ENCODE data around the gene SERPINB5.
"Not testable (repeated sequence)": the region's sequence is repeated elsewhere in the genome, so short reads cannot be mapped to it uniquely, and the experiment has no call there.

Gene SERPINB5

DNA sequence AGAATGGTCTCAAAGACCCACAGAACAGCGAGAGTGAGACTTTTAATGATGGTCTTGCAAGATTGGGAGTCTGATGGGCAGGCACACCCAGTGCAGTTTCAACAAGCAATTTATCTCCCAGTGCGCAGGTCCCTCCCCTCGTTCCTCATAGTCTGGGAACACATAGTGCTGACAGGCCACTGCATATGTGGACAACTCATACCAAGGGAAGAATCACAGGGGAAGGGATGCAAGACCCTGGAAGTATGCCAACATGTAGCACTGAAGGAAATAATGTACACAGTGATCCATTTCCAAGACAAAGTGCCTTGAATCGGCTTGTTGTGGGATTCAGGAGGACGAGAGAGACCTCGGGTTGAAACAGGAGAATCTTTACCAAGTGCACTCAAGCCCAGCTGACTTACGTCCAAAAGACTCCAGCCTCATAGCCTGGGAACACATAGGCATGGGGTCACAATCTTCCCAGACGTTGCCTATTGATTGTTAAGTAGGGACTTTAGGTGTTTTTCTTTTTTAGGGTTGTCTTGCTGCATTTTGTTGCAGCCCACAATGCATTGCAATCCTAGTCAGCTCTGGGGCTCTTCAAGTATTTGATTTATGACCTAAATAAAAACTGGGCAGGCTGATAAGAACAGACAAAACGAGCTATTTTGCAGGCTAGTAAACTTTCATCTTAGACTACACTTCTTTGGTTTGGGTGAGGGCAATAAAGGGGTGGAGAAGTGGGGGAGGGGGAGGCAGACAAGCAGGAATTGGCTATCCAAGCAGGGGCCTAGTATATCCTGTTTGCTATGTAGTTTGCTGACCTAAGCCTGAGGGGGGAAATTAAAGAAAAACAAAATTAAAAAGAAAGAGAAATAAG is 24.7 kb upstream of the SERPINB5 start:
- Histone ChIP-seq H3K9me3 (ENCODE audit: insufficient read depth, low read length) (no peaks in the 10 kb centered on the region), H2AFZ (ENCODE audit: low read depth, low read length, severe bottlenecking) (no peak overlapping the region), H3K9me2 (replicated peaks; ENCODE audit: insufficient read depth, low read length) (no peaks in the 10 kb centered on the region), H3K9ac (ENCODE audit: low read length) (no peak overlapping the region), H3K79me2 (ENCODE audit: insufficient read depth, low read length) (no peaks in the 10 kb centered on the region), H3K27me3 (ENCODE audit: low read length) (no peaks in the 10 kb centered on the region), H3K36me3 (ENCODE audit: low read length) (no peaks in the 10 kb centered on the region), H4K20me1 (ENCODE audit: low read depth, low read length) (no peaks in the 10 kb centered on the region), H3K4me3 (ENCODE audit: insufficient read depth, low read length, poor library complexity, severe bottlenecking) (no peak overlapping the region), H3F3A (ENCODE audit: insufficient read depth) (no peaks in the 10 kb centered on the region), H3K27ac (ENCODE audit: low read depth, low read length) (no peak overlapping the region), H3K4me2 (ENCODE audit: low read depth, low read length, poor library complexity, severe bottlenecking) (no peak overlapping the region)
- TF ChIP-seq CTCF (IDR thresholded peaks at IDR 0.05; ENCODE audit: insufficient read depth, low read length, poor library complexity, severe bottlenecking), result no peak
- no peak for TF ChIP-seq EZH2phosphoT487 (conservative IDR thresholded peaks at IDR 0.05; ENCODE audit: low read length)

- not testable (repeated sequence) for H4K20me1 ChIP-seq (ENCODE audit: low read depth, low read length); H3K4me2 ChIP-seq (ENCODE audit: low read depth, low read length, poor library complexity, severe bottlenecking); H2AFZ ChIP-seq (ENCODE audit: low read depth, low read length, severe bottlenecking); H3K9me3 ChIP-seq (ENCODE audit: insufficient read depth, low read length); H3K9me2 ChIP-seq (replicated peaks; ENCODE audit: insufficient read depth, low read length); H3F3A ChIP-seq (ENCODE audit: insufficient read depth); H3K27ac ChIP-seq (ENCODE audit: low read depth, low read length); H3K79me2 ChIP-seq (ENCODE audit: insufficient read depth, low read length); H3K27me3 ChIP-seq (ENCODE audit: low read length); H3K9ac ChIP-seq (ENCODE audit: low read length); H3K36me3 ChIP-seq (ENCODE audit: low read length); H3K4me3 ChIP-seq (ENCODE audit: insufficient read depth, low read length, poor library complexity, severe bottlenecking)
Measured at GRCh38 chr18:63452751-63453150, 24.0 kb upstream of the SERPINB5 start.

DNA sequence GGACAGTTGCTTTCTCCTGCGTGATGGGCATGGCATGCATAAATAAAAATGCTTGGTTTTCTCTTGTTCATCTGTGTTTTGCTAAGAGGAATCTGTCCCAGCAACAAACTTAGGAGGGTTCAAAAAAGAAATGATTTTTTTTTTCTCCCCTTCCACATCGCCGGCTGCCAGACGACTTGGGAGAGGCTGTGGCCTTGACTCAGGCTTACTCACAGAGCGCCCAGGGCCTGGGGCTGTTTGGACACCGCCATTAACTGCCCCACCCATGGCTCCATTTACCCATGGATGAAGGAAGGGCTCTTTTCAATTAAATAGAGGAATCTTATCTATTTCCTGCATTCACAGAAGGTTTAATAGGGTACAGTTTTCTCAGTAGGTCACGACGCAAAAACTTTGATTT is 22.3 kb upstream of the SERPINB5 start:
- no peaks in the 10 kb centered on the region for H3K79me2 ChIP-seq (ENCODE audit: insufficient read depth, low read length)
- H3K27ac ChIP-seq (ENCODE audit: low read depth, low read length), result no peak overlapping the region
- H3K9me3 ChIP-seq (ENCODE audit: insufficient read depth, low read length), result no peaks in the 10 kb centered on the region
- H3K9me2 ChIP-seq (replicated peaks; ENCODE audit: insufficient read depth, low read length), result no peaks in the 10 kb centered on the region
- H3F3A ChIP-seq (ENCODE audit: insufficient read depth), result no peaks in the 10 kb centered on the region
- H2AFZ ChIP-seq (ENCODE audit: low read depth, low read length, severe bottlenecking), result no peak overlapping the region
- H3K9ac ChIP-seq (ENCODE audit: low read length), result no peak overlapping the region
- no peak overlapping the region for H3K4me3 ChIP-seq (ENCODE audit: insufficient read depth, low read length, poor library complexity, severe bottlenecking)
- no peak for TF ChIP-seq EZH2phosphoT487 (conservative IDR thresholded peaks at IDR 0.05; ENCODE audit: low read length)
- no peak for TF ChIP-seq CTCF (IDR thresholded peaks at IDR 0.05; ENCODE audit: insufficient read depth, low read length, poor library complexity, severe bottlenecking)
- no peak overlapping the region for H3K4me2 ChIP-seq (ENCODE audit: low read depth, low read length, poor library complexity, severe bottlenecking)
- H4K20me1 ChIP-seq (ENCODE audit: low read depth, low read length), result no peaks in the 10 kb centered on the region
- no peaks in the 10 kb centered on the region for H3K36me3 ChIP-seq (ENCODE audit: low read length)
- H3K27me3 ChIP-seq (ENCODE audit: low read length), result no peaks in the 10 kb centered on the region

- Histone ChIP-seq H4K20me1 (ENCODE audit: low read depth, low read length) (no peaks in the 10 kb centered on the region), H2AFZ (ENCODE audit: low read depth, low read length, severe bottlenecking) (no peak overlapping the region)
Measured at GRCh38 chr18:63457977-63458376, 18.8 kb upstream of the SERPINB5 start.

More at GRCh38 chr18:63457977-63458376, 18.8 kb upstream of the SERPINB5 start:
- Histone ChIP-seq H3K27me3 (ENCODE audit: low read length) (no peaks in the 10 kb centered on the region), H3K4me3 (ENCODE audit: insufficient read depth, low read length, poor library complexity, severe bottlenecking) (no peak overlapping the region), H3F3A (ENCODE audit: insufficient read depth) (no peaks in the 10 kb centered on the region), H3K9ac (ENCODE audit: low read length) (no peak overlapping the region), H3K4me2 (ENCODE audit: low read depth, low read length, poor library complexity, severe bottlenecking) (no peak overlapping the region), H3K9me2 (replicated peaks; ENCODE audit: insufficient read depth, low read length) (no peaks in the 10 kb centered on the region), H3K36me3 (ENCODE audit: low read length) (no peaks in the 10 kb centered on the region), H3K9me3 (ENCODE audit: insufficient read depth, low read length) (no peaks in the 10 kb centered on the region), H3K27ac (ENCODE audit: low read depth, low read length) (no peak overlapping the region), H3K79me2 (ENCODE audit: insufficient read depth, low read length) (no peaks in the 10 kb centered on the region)
- TF ChIP-seq CTCF (IDR thresholded peaks at IDR 0.05; ENCODE audit: insufficient read depth, low read length, poor library complexity, severe bottlenecking), result no peak
- no peak for TF ChIP-seq EZH2phosphoT487 (conservative IDR thresholded peaks at IDR 0.05; ENCODE audit: low read length)

All from SU-DHL-6 (cell line).